Naive B cell (primary cell): Measurements from ENCODE around the gene TET1. TPM values are rescaled to one million over a fixed set of nuclear protein-coding genes. Genes with fewer than 3 reads are reported as not detected.

Experiments
- polyA plus RNA-seq, 6 donors: library from polyadenylated mRNA; unstranded; fragments of 300-500 nt; fragmentation: Illumina TruSeq; gene quantifications; one replicate each; pipeline ENCODE4 v1.2.3, GENCODE V29; 2021; ENCODE audit warnings: low read depth in 6 of 6

Gene TET1
- polyA plus RNA-seq, 6 donors from 2014 or later = 0.58 to 0.97 (median 0.64) TPM; not detected in 1

Other genes starting within 250 kb of the TET1 start
- gene HNRNPH3, start 228.3 kb upstream of the TET1 start, polyA plus RNA-seq = 100 to 1,000 TPM; 101 to 147 (median 126) TPM
- 1 to 10 TPM in 2 of 6 donors, under 1 TPM in 3, not detected in 1; 0.77 to 2.0 (median 1.00) TPM for gene PBLD, start 227.4 kb upstream of the TET1 start, polyA plus RNA-seq
- gene RUFY2, start 153.1 kb upstream of the TET1 start, polyA plus RNA-seq = 10 to 100 TPM in 4 of 6 donors, 1 to 10 TPM in 2; 3.8 to 15.7 (median 11.1) TPM
- gene DNA2, start 88.4 kb upstream of the TET1 start, polyA plus RNA-seq = 1 to 10 TPM in 3 of 6 donors, under 1 TPM in 2, not detected in 1; 0.42 to 1.8 (median 1.1) TPM
- gene SLC25A16, start 32.8 kb upstream of the TET1 start, polyA plus RNA-seq = 10 to 100 TPM in 1 of 6 donors, 1 to 10 TPM in 5; 3.6 to 11.0 (median 5.1) TPM
- gene CCAR1, start 160.9 kb downstream of the TET1 start, polyA plus RNA-seq = 10 to 100 TPM; 19.0 to 51.5 (median 30.1) TPM